ENCODE measurements around the gene RYR2.

RYR2 gene

DNA sequence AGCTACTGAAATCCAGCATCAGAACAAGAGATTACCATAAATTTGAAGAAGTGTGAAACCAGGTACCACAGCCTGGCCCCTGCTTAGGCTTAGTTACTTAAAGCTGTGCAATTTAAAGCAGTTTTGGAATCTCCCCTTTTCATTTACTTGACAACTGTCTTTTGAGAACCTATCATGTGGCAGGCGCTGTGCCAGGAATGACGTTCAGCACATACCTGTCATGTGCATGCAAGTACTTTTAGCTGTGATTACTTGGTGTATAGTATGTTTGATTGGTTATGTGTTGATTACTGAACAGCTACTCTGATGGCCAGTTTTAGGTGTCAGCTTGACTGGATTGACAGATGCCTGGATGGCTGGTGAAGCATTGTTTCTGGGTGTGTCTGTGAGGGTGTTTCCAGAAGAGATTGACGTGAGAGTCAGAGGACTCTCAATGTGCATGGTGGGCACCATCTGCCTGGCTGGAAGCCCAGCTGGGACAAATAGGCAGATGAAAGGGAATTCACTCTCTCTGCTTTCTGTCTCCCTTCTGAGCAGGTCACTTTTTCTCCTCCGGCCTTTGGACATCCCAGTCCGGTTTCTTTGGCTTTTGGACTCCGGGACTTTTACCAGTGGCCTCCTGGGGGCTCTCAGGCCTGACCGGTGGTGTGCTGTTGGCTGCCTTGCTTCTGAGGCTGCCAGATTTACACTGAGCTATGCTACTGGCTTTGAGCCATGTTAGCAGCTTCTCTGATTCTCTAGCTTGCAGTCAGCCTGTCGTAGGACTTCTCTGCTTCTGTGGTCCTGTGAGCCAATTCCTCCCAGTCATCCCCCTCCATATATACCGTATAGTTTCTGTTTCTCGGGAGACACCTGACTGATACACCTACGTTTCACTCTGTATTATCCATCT lies 178.0 kb downstream of the RYR2 start:
- in situ Hi-C loops (cut with HindIII; ENCODE audit: low pct_ligation_motif_present, low pct_unique_long_range_greater_than_20kb, low sequenced_read_pairs): no loop called here
- DNase-seq: no peak

DNA sequence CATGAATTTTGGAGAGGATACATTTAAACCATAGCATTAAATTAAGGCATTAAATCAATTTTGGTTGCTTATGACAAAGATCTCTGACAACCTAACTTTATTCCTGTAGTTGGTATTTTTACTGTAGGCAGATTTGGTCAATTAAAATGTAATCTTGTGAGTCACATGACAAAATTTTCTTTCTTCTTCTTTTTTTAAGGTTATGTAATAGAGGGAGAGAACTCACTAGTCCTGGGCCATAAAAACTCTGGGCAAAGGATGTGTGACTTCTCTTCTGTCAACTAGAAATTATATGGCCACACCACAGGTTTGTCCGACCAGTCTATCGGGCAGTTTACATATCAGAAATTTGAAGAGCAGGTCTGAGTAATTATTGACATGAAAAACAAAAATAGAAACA lies 181.4 kb downstream of the RYR2 start:
- in situ Hi-C loops (cut with HindIII; ENCODE audit: low pct_ligation_motif_present, low pct_unique_long_range_greater_than_20kb, low sequenced_read_pairs): no loop called here
- DNase-seq: no peak

DNA sequence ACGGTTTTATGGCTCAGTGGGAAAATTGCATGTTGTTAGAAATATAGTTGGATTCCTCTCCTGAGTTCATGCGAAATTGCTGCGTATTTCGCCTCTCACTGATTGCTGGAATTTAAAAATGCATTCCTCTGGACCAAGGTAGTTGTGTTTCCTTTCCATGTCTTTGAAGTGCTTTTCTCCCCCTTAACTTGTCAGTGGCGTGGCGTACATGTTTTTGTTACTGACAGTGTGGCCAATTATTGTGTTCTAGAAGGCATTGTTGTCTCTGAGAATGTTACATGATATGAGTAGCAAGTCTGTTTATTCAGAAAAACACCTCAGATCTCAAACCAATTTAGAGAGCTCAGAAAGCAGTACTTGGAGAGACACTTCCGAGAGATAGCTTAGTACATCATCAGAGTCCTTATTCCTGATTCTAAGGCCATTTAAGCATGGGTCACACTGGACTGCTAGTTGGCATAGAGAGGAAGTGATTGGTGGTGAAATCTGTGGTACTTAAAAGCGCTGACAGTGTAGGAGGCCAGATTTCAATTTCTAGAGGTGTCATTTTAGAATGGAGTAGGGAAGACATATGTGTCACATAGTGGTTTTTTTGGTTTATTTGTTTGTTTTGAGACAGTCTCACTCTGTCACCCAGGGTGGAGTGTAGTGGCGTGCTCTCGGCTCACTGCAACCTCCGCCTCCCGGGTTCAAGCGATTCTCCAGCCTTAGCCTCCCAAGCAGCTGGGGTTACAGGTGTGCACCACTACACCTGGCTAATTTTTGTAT lies 184.4 kb downstream of the RYR2 start:
- in situ Hi-C loops (cut with HindIII; ENCODE audit: low pct_ligation_motif_present, low pct_unique_long_range_greater_than_20kb, low sequenced_read_pairs): no loop called here
- DNase-seq: no peak

DNA sequence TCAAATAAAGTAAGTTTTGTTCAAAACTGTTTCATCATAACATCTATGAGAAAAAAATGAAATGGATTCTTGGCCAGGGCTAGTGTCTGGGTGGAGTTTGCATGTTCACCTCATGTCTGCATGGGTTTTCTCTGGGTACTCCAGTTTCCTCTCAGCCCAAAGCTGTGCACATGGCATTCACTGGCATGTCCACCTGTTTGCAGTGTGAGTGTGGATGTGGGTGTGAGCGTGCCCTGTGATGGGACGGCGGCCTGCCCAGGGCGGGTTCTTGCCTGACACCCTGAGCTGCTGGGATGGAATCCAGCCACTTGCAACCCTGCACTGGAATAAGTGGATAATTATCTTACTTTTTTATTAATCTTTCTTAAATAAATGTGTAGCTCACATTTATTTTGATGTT lies 185.5 kb downstream of the RYR2 start:
- DNase-seq: no peak
- in situ Hi-C loops (cut with HindIII; ENCODE audit: low pct_ligation_motif_present, low pct_unique_long_range_greater_than_20kb, low sequenced_read_pairs): no loop called here

DNA sequence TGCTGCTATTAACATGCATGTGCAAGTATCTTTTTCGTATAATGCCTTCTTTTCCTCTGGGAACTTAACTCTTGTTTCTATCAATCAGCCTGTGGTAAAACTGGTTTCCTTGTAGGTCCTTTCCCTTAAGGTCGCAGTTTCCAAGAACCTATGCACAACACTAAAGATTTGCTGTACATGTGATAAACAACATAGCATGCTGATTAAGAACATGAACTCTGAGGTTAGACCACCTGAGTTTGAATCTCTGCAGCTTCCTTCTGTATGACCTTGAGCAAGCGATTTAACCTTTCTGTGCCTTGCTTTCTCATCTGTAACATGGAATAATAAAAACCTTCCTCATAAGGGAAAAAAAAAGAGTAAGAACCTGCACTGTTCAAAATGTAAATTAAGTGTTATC lies 186.4 kb downstream of the RYR2 start:
- no peak for DNase-seq
- in situ Hi-C loops (cut with HindIII; ENCODE audit: low pct_ligation_motif_present, low pct_unique_long_range_greater_than_20kb, low sequenced_read_pairs): no loop called here

DNA sequence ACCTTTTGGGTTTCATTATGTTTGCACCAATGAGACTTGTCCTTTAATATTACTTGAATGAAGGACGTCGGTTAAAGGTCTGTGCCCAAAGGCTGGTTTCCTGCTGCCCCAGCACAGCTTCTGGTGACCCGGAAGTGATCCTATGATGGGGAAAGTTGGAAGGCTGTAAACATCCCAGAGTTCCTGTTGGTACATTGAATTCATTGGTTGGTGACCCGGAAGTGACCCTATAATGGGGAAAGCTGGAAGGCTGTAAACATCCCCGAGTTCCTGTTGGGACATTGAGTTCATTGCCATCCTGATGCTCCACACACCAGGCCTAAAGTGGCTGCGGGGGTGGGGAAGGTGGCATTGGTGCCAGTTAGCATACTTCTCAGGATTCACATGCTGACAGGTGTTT lies 187.3 kb downstream of the RYR2 start:
- in situ Hi-C loops (cut with HindIII; ENCODE audit: low pct_ligation_motif_present, low pct_unique_long_range_greater_than_20kb, low sequenced_read_pairs): no loop called here
- DNase-seq: no peak

DNA sequence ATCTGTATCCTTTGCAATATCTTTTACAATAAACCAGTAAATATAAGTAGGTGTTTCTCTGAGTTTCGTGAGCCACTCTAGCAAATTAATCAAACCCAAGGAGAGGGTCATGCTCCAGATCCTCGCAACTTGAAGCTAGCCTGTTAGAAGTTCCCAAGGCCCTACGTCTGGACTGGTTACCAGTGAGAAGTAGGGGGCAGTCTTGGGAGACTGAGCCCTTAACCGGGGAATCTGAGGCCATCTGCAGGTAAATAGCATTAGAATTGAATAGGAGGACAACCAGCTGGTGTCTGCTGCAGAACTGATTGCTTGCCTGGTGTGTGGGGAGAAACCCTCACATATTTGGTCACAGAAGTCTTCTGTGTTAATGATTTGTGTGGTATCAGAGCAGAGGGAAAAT lies 190.5 kb downstream of the RYR2 start:
- DNase-seq: no peak
- in situ Hi-C loops (cut with HindIII; ENCODE audit: low pct_ligation_motif_present, low pct_unique_long_range_greater_than_20kb, low sequenced_read_pairs): no loop called here

DNA sequence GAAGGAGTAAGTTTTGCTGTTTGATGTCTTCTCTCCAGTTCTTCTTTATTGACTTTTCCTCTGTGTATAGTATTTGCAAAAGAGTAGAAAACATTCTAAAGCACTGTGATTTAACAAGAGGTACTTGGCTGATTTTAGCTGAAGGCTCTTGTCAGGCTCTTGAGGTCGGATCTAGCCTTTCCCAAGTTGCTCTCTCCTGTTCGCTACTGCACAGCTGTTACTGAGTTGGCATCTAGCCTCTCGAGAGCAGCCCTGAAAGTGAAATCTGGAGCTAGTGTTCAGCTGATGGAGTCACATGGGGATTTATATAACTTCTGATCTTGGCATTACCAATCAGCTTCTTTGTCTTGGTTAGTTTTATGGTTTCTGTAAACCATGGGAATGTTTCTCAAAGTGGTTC lies 193.1 kb downstream of the RYR2 start:
- DNase-seq: no peak
- in situ Hi-C loops (cut with HindIII; ENCODE audit: low pct_ligation_motif_present, low pct_unique_long_range_greater_than_20kb, low sequenced_read_pairs): no loop called here

DNA sequence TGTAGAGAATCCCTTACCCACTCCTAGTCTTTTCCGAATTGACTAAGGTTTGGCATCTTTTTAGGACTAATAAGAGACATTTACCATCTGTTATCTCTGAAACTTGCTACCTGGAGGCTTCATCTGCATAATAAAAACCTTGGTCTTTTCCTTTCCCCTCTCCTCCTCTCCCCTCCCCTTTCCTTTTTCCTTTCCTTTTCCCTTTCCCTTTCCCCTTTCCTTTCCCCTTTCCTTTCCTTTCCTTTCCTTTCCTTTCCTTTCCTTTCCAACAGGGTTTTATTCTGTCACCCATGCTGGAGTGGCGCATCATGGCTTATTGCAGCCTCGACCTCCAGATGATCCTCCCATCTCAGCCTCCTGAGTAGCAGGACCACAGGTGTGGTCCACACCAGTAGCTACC lies 195.7 kb downstream of the RYR2 start:
- DNase-seq: no peak
- in situ Hi-C loops (cut with HindIII; ENCODE audit: low pct_ligation_motif_present, low pct_unique_long_range_greater_than_20kb, low sequenced_read_pairs): no loop called here

DNA sequence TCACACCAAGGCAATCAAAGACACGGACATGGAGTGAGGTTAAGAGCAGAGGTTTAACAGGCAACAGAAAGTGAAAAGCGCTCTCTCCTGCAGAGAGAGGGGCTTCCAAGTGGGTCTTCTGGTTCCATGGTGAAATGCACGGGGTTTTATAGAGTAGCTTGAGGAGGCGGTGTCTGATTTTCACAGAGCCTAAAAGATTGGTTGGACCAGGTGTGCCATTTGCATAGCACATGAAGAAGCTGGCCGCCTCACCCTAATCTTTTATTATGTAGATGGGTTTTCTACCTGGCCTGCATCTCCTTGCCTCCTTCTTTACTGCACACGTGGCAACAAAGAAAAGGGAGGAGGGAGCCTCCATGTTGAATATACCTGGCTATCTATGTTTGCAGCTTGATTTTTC lies 197.3 kb downstream of the RYR2 start:
- no peak for DNase-seq
- in situ Hi-C loops (cut with HindIII; ENCODE audit: low pct_ligation_motif_present, low pct_unique_long_range_greater_than_20kb, low sequenced_read_pairs): no loop called here

DNA sequence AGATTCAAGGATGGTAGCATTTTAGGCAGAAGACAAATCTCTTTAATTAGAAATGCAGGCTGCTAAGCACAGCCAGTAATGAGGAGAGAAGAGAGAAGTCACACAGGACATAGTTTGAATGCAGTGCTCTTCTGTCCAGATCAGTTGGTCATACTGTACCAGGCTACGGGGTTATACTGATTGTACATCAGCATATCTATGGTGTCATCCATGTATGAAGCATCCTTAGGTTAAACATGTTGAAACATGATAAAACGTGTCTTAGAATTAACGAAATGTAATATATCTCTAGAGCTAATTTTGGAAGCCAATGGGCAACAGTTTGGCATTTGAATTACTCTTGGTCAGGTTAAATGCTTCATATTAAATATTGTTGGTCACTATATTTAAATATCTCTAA lies 199.1 kb downstream of the RYR2 start:
- no peak for DNase-seq

DNA sequence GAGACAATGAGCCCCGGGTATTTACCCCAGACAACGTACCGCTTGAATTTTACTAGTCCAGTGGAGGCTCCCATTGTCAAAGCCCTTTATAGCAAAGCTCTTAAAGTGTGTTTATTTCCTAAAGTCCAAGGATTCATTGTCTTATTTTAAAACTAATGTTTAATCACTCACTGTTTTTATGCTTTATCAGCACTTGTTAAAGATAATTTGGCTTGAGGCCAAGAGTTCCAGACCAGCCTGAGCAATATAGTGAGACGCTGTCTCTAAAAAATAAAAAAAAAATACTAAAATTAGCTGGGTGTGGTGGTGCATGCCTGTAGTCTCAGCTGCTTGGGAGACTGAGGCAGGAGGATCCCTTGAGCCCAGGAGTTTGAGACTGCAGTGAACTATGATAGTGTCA lies 202.8 kb downstream of the RYR2 start:
- no peak for DNase-seq
- in situ Hi-C loops (cut with HindIII; ENCODE audit: low pct_ligation_motif_present, low pct_unique_long_range_greater_than_20kb, low sequenced_read_pairs): no loop called here

More for the DNA sequence above, 199.1 kb downstream of the RYR2 start:
- in situ Hi-C loops (cut with HindIII; ENCODE audit: low pct_ligation_motif_present, low pct_unique_long_range_greater_than_20kb, low sequenced_read_pairs): no loop called here

DNA sequence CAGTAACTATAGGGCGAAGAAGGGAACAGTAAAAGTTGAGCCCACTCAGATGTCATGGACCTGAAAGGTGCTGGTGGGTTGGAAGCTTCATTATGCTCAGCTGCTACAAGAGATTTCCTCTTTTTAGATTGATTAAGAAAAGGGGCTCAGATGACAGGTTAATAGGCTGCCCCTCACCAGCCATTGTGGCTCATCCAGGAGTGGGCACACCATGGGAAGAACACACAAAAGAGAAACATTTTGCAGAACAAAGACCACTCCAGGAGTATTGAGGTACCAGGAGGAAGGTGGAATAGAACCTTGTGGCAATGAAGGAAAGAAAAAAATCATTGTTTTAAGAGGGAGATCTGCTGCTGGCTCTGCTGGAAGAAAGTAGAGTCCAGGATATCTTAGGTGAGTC lies 205.5 kb downstream of the RYR2 start:
- in situ Hi-C loops (cut with HindIII; ENCODE audit: low pct_ligation_motif_present, low pct_unique_long_range_greater_than_20kb, low sequenced_read_pairs): no loop called here
- DNase-seq: no peak

DNA sequence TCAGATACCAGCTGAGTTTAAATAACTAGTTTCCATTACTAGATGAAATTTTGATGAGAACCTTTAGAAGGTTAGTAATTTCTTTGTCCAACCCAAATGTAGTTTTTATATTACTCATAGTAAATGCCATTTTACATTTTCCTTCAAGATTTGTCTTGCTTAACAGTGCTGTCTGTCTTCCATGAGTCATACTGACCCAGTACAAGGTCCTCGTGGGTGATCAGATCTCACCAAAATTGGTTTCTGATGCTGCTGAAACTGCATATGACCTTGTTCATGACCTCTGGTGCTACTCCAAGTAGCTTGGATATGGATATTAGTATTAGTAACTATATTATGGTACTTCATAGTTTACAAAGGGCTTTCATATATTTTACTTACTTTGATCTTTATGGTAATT lies 207.1 kb downstream of the RYR2 start:
- in situ Hi-C loops (cut with HindIII; ENCODE audit: low pct_ligation_motif_present, low pct_unique_long_range_greater_than_20kb, low sequenced_read_pairs): no loop called here
- DNase-seq: no peak

DNA sequence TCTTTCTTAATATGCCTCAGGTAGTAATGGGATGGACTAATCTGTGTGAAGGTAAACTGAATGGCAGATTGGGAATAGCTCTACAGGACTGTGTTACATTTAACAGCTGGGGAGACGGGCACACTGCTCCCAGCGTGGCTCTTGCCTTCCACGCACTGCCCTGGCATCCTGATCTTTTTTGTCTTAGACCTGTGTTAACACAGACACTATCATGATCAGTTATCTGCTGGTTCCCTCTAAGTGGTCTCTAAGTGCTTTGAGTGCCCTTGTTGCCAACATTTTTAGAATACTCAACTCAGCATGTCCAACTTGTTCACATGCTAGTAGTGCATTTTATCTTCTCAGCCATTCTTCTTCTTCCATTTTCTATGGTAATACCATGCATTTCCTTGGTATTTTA lies 208.1 kb downstream of the RYR2 start:
- DNase-seq: no peak
- in situ Hi-C loops (cut with HindIII; ENCODE audit: low pct_ligation_motif_present, low pct_unique_long_range_greater_than_20kb, low sequenced_read_pairs): no loop called here

DNA sequence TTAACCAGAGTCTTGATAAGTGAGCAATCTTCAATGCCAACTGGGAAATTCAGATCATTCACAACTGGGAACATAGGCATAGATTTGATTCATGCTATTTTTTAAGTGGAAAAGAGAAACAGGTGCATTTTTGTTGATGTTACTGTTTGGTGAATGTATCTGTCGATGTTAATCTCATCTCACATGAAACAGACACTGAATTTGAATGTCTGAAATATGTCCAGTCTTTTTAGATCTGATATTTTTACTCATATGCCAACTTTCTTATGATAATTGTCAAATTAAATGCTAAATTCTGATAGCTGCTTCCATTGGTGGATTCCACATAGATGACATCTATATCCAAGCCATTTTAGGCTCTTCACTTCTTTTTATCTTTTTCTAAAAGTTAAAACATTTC lies 213.1 kb downstream of the RYR2 start:
- no peak for DNase-seq
- in situ Hi-C loops (cut with HindIII; ENCODE audit: low pct_ligation_motif_present, low pct_unique_long_range_greater_than_20kb, low sequenced_read_pairs): no loop called here

DNA sequence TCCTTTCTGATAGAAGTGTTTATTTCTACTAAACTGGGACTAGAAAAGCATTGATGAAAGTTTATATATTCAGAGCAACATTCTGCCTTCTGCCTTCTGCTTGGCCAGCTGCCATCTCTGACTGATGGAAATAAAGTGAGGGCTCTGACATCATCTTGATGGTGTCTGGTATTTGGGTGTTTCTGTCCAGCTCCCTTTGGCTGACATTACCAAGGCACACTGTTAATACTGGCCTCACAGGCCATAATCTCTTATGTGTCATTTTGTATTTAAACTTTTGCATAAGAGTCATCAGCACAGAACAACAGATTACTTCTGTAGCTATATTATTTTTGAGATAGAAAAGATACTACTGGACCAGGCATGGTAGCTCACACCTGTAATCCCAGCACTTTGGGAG lies 216.9 kb downstream of the RYR2 start:
- in situ Hi-C loops (cut with HindIII; ENCODE audit: low pct_ligation_motif_present, low pct_unique_long_range_greater_than_20kb, low sequenced_read_pairs): no loop called here
- no peak for DNase-seq

DNA sequence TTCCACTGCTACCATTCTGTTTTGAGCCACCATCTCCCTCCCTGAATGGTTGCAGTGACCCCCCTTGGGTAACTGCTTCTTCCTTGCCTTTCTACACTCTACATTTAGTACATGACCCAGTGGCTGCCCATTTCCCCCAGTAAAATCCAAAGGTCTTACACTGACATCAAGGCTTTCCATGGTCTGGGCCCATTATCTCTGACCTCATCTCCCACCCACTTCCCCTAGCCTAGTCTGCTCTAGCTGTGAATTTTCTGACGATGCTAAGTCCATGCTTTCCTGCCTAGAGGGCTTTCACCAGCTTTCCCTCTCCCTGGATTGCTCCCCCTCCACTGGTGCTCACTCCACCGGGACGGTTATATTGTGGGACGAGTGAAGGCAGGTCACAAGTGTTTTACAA lies 219.2 kb downstream of the RYR2 start:
- in situ Hi-C loops (cut with HindIII; ENCODE audit: low pct_ligation_motif_present, low pct_unique_long_range_greater_than_20kb, low sequenced_read_pairs): no loop called here

DNA sequence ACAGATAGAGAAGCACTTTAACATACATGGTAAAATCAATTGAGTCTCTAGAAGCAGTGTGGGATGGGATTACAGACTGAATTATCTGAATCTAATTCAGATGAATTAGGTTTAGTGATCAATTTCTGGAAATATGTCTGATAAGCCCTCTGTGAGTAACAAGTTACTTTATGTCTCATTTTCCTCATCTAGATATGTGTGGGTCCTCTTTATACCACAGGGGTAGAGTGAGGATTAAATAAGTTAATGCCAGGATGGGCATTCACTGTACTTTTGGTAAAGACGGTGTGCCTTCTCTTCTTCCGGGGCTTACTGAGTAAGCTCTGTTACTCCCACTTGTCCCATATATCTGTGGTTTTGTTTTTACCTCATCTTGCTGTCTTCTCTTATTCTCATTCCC lies 225.8 kb downstream of the RYR2 start:
- DNase-seq: no peak
- in situ Hi-C loops (cut with HindIII; ENCODE audit: low pct_ligation_motif_present, low pct_unique_long_range_greater_than_20kb, low sequenced_read_pairs): no loop called here

More for the DNA sequence above, 219.2 kb downstream of the RYR2 start:
- DNase-seq: no peak

DNA sequence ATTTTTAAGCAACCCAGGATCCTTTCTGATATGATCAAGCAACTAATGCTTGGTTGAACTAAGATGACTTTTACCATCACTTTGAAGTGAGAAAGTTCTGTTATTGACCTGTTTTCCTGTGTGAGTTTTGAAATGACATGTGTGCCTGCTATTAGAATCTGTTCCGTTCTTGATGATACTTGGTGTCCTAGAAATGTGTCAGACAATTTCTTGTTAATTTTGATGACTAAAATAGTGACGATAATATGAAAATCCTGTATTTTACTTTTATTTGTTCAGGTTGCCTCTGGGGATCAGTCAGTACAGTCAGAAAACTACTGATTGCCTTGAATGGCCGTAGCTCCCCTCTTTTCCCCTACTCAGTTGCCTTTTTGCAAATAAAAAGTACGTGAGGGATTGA lies 228.0 kb downstream of the RYR2 start:
- no peak for DNase-seq
- in situ Hi-C loops (cut with HindIII; ENCODE audit: low pct_ligation_motif_present, low pct_unique_long_range_greater_than_20kb, low sequenced_read_pairs): no loop called here
